Liver (tissue), 9 donors: ENCODE results near the gene VGF. TPM values are rescaled to one million over a fixed set of nuclear protein-coding genes. Genes with fewer than 3 reads are reported as not detected.
A peak's percentile ranks its signal among the peaks of the same experiment; 100 is the strongest.
"Not testable (repeated sequence)": the region's sequence is repeated elsewhere in the genome, so short reads cannot be mapped to it uniquely, and the experiment has no call there.

Experiments
- DNase-seq: peaks from one replicate; pipeline ENCODE4 v3.0.0-alpha.2; 2017; ENCODE audit warnings: low spot score
- H3K27ac ChIP-seq, 2 donors: one replicate each; pipeline ENCODE4 v1.7.0; 2013; ENCODE audit warnings: inconsistent platforms in 2 of 2, low read length in 2 of 2, control low read depth in 1 of 2, low read depth in 1 of 2, mild to moderate bottlenecking in 1 of 2
- H3K27me3 ChIP-seq, 4 donors: one replicate each; pipeline versions ENCODE4 v1.6.1 to v1.7.0; 2013; ENCODE audit warnings: low read length in 3 of 4, inconsistent platforms in 1 of 4, mild to moderate bottlenecking in 1 of 4, moderate library complexity in 1 of 4; ENCODE audit not compliant: control insufficient read depth in 4 of 4, insufficient read depth in 4 of 4
- H3K36me3 ChIP-seq, 4 donors: one replicate each; pipeline versions ENCODE4 v1.6.1 to v1.7.0; 2013; ENCODE audit warnings: low read length in 3 of 4, mild to moderate bottlenecking in 3 of 4, low read depth in 1 of 4, moderate library complexity in 1 of 4; ENCODE audit not compliant: control insufficient read depth in 4 of 4, insufficient read depth in 3 of 4
- H3K4me1 ChIP-seq, 4 donors: one replicate each; pipeline versions ENCODE4 v1.6.1 to v1.7.0; 2013; ENCODE audit warnings: low read length in 3 of 4, mild to moderate bottlenecking in 3 of 4, moderate library complexity in 1 of 4; ENCODE audit not compliant: control insufficient read depth in 4 of 4, insufficient read depth in 4 of 4
- H3K4me3 ChIP-seq, 3 donors: one replicate each; pipeline versions ENCODE4 v1.6.1 to v1.7.0; 2013; ENCODE audit warnings: low read length in 3 of 3, control low read depth in 1 of 3, low read depth in 1 of 3, mild to moderate bottlenecking in 1 of 3
- H3K9ac ChIP-seq, 2 donors: one replicate each; pipeline ENCODE4 v1.7.0; 2013; ENCODE audit warnings: low read length in 2 of 2, mild to moderate bottlenecking in 2 of 2, moderate library complexity in 2 of 2, control low read depth in 1 of 2, low read depth in 1 of 2
- H3K9me3 ChIP-seq, 4 donors: one replicate each; pipeline versions ENCODE4 v1.6.1 to v1.7.0; 2013; ENCODE audit warnings: low read length in 3 of 4; ENCODE audit not compliant: control insufficient read depth in 4 of 4
- CTCF ChIP-seq: fragments of 150-350 bp; IDR thresholded peaks from 2 replicates; pipeline ENCODE4 v1.5.1; 2017; ENCODE audit warnings: improper control_type of control experiment, low read depth, low read length; ENCODE audit not compliant: missing input control
- EGR1 ChIP-seq, 2 donors: IDR thresholded peaks; 2 replicates each; pipeline ENCODE4 v1.6.1; 2016 to 2018; ENCODE audit warnings: antibody characterized with exemption in 2 of 2, low read depth in 2 of 2
- FOXA1 ChIP-seq: IDR thresholded peaks from 2 replicates; pipeline ENCODE4 v1.6.1; 2016; ENCODE audit warnings: antibody characterized with exemption
- GABPA ChIP-seq, 2 donors: IDR thresholded peaks in 1 of 2; conservative IDR thresholded peaks in 1 of 2; 2 replicates each; pipeline ENCODE4 v1.6.1; 2016; ENCODE audit warnings: antibody characterized with exemption in 2 of 2, mild to moderate bottlenecking in 1 of 2, moderate library complexity in 1 of 2
- HNF4G ChIP-seq: IDR thresholded peaks from 2 replicates; pipeline ENCODE4 v1.6.1; 2016; ENCODE audit warnings: antibody characterized with exemption
- JUND ChIP-seq, 2 donors: IDR thresholded peaks; 2 replicates each; pipeline ENCODE4 v1.6.1; 2016; ENCODE audit warnings: antibody characterized with exemption in 2 of 2
- MAX ChIP-seq: IDR thresholded peaks from 2 replicates; pipeline ENCODE4 v1.6.1; 2016; ENCODE audit warnings: antibody characterized with exemption
- RAD21 ChIP-seq, 2 donors: IDR thresholded peaks; 2 replicates each; pipeline ENCODE4 v1.6.1; 2016; ENCODE audit warnings: antibody characterized with exemption in 2 of 2, mild to moderate bottlenecking in 2 of 2
- RXRA ChIP-seq, 2 donors: IDR thresholded peaks; 2 replicates each; pipeline ENCODE4 v1.6.1; 2017 to 2018; ENCODE audit warnings: antibody characterized with exemption in 2 of 2, mild to moderate bottlenecking in 1 of 2
- TAF1 ChIP-seq: conservative IDR thresholded peaks from 2 replicates; pipeline ENCODE4 v1.6.1; 2016; ENCODE audit warnings: antibody characterized with exemption, mild to moderate bottlenecking
- WGBS: extraction: QIAGEN DNeasy Blood & Tissue Kit; methylation state at CpG from one replicate; pipeline ENCODE4 v1.1.7; 2013; 5-methylcytosine and 5-hydroxymethylcytosine counted together
- polyA plus RNA-seq, 2 donors: library from polyadenylated mRNA; stranded (reverse) in 1 of 2; unstranded in 1 of 2; fragments of 200-250 nt in 1 of 2; fragments of >200 nt in 1 of 2; fragmentation: Nextera tagmentation in 1 of 2; extraction: Ambion mirVana in 1 of 2; gene quantifications; one replicate each; pipeline versions ENCODE4 v1.2.1 to v1.2.3, GENCODE V29; 2013 to 2015
- total RNA-seq, 2 donors: library from RNA; depleted of rRNA; stranded (reverse); fragments of >200 nt; gene quantifications; one replicate each; pipeline ENCODE4 v1.2.3, GENCODE V29; 2014
- TF ChIP-seq, protein P1 (sequence below): IDR thresholded peaks from 2 replicates; pipeline ENCODE4 v1.6.1; 2016; ENCODE audit warnings: antibody characterized with exemption
- TF ChIP-seq, protein P2 (sequence below): IDR thresholded peaks from 2 replicates; pipeline ENCODE4 v1.6.1; 2016; ENCODE audit warnings: antibody characterized with exemption, mild to moderate bottlenecking
- donor health status: healthy.
- donor health status: healthy.
- donor health status: healthy.
- donor health status: healthy.
- donor health status: healthy.

Gene VGF
- total and polyA plus RNA-seq, 4 donors, result not detected

- Histone ChIP-seq H3K9ac (peak overlapping the region in 1 of 2 donors; percentile 54), H3K4me1 (peaks cover 14 to 39% (median 29%) of the 10 kb centered on the region in 4 donors)
These were observed 43.8 kb downstream of the VGF start for GRCh38 chr7:101121631-101121990.

GRCh38 chr7:101120315-101120714, 45.1 kb downstream of the VGF start:
- no peak overlapping the region for H3K4me3 ChIP-seq
- H3K36me3 ChIP-seq, result no peaks in the 10 kb centered on the region
- DNase-seq, result no peak
- WGBS, result 91% methylated on average over 4 of the region's 4 CpGs
- no peak overlapping the region for H3K27ac ChIP-seq
- no peak overlapping the region for H3K9ac ChIP-seq
- TF ChIP-seq, protein P1, sequence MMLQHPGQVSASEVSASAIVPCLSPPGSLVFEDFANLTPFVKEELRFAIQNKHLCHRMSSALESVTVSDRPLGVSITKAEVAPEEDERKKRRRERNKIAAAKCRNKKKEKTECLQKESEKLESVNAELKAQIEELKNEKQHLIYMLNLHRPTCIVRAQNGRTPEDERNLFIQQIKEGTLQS, result no peak
- no peak for TF ChIP-seq CTCF
- TF ChIP-seq HNF4G, result no peak
- no peak for TF ChIP-seq RAD21 (IDR thresholded peaks at IDR 0.05)
- no peak for TF ChIP-seq MAX
- TF ChIP-seq RXRA (IDR thresholded peaks at IDR 0.05), result no peak
- H3K27me3 ChIP-seq, result no peaks in the 10 kb centered on the region
- peaks cover 9 to 27% (median 23%) of the 10 kb centered on the region in 4 donors for H3K4me1 ChIP-seq
- H3K9me3 ChIP-seq, result no peaks in the 10 kb centered on the region

More at GRCh38 chr7:101121631-101121990, 43.8 kb downstream of the VGF start:
- not testable (repeated sequence) for H3K9me3 ChIP-seq, DNase-seq, H3K4me3 ChIP-seq, H3K27me3 ChIP-seq, H3K36me3 ChIP-seq
- WGBS, result 69% methylated on average over 9 of the region's 9 CpGs
- peak overlapping the region; percentile 83 to 96 for H3K27ac ChIP-seq

DNA sequence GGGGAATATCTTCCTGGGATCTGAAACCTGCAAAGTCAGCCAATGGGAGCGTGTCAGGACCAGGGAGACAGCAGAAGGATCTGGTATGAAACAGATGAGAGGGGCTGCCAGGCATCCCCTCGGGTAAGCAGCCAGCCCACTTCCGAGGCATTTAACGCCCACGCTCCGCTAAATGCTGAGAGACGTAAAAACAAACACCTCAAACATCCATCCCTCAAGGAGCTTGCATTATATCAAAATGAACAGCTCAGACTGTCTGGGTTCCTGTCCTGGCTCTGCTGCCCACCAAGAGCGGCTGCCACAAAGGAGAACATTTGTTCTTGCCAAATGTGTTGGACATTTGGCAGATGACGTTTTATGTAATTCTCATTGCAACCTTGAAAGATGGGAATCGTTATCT, 45.5 kb downstream of the VGF start:
- Histone ChIP-seq H3K36me3 (no peaks in the 10 kb centered on the region), H3K9ac (no peak overlapping the region), H3K27ac (no peak overlapping the region), H3K4me1 (peaks cover 5 to 23% (median 20%) of the 10 kb centered on the region in 4 donors), H3K27me3 (no peaks in the 10 kb centered on the region), H3K9me3 (no peaks in the 10 kb centered on the region), H3K4me3 (no peak overlapping the region)
- TF ChIP-seq TAF1 (no peak), FOXA1 (no peak), EGR1 (IDR thresholded peaks at IDR 0.05; ENCODE audit: low read depth in 2 of 2) (no peak), HNF4G (no peak), GABPA (IDR thresholded peaks at IDR 0.05 in 1 of 2, conservative IDR thresholded peaks at IDR 0.05 in 1 of 2) (no peak), JUND (IDR thresholded peaks at IDR 0.05) (no peak)
- TF ChIP-seq, protein P2, sequence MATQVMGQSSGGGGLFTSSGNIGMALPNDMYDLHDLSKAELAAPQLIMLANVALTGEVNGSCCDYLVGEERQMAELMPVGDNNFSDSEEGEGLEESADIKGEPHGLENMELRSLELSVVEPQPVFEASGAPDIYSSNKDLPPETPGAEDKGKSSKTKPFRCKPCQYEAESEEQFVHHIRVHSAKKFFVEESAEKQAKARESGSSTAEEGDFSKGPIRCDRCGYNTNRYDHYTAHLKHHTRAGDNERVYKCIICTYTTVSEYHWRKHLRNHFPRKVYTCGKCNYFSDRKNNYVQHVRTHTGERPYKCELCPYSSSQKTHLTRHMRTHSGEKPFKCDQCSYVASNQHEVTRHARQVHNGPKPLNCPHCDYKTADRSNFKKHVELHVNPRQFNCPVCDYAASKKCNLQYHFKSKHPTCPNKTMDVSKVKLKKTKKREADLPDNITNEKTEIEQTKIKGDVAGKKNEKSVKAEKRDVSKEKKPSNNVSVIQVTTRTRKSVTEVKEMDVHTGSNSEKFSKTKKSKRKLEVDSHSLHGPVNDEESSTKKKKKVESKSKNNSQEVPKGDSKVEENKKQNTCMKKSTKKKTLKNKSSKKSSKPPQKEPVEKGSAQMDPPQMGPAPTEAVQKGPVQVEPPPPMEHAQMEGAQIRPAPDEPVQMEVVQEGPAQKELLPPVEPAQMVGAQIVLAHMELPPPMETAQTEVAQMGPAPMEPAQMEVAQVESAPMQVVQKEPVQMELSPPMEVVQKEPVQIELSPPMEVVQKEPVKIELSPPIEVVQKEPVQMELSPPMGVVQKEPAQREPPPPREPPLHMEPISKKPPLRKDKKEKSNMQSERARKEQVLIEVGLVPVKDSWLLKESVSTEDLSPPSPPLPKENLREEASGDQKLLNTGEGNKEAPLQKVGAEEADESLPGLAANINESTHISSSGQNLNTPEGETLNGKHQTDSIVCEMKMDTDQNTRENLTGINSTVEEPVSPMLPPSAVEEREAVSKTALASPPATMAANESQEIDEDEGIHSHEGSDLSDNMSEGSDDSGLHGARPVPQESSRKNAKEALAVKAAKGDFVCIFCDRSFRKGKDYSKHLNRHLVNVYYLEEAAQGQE, result no peak
- 72% methylated on average over 10 of the region's 10 CpGs for WGBS
- DNase-seq, result no peak
